NCI-H2081 (cell line): Measurements from ENCODE around the gene CER1.

Experiments used
- DNase-seq, 2 experiments: peaks; one replicate each; lab custom pipeline; 2025; lab: John Stamatoyannopoulos, UW

Gene CER1, protein sequence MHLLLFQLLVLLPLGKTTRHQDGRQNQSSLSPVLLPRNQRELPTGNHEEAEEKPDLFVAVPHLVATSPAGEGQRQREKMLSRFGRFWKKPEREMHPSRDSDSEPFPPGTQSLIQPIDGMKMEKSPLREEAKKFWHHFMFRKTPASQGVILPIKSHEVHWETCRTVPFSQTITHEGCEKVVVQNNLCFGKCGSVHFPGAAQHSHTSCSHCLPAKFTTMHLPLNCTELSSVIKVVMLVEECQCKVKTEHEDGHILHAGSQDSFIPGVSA

DNA sequence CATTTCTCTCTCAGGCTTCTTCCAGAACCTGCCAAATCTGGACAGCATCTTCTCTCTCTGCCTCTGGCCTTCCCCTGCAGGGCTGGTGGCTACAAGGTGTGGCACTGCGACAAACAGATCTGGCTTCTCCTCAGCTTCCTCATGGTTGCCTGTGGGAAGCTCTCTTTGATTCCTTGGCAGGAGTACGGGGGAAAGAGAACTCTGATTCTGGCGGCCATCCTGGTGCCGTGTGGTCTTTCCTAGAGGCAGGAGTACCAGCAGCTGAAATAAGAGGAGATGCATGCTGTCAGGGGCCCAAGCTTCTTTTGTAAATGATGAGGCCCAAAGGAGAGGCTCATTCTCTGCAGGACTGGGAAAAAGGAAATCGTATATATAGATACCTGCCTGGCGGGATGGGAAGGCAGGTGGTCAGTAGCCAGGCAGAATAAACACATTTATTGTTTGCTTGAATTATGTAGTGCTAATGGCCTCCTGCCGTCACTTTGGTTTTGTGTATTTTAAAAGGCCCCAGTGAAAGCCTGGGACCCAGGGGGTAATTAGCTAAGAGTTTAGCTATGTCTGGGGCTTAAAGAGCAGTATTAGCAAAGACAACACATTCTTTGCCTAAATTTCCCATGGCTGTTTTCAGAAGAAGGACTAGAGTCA, at the start of gene CER1:
TSS of gene CER1 (minus strand) at position 343 of the 645 bp plus-strand sequence. CDS start at position 282, 61 bp downstream.
- peak; percentile 84 to 94 for DNase-seq

DNA sequence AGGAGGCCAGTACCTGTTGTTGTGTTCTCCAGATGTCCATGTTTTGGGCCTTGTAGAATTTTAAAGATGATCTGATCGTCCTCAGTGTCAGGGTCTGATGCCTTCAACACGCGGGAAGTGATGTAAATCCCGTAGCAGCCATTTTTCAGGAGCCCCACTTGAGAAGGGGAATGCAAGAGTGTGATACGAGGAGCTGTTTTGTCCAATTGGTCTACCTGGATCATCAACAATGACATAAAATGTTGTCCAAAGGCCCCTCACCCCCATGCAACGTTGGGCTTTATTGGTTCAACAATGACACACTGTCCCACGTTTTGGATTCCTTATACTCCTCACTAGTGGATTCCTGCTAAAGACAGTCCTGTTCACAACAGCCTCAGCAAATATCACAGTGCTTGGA, 48.1 kb upstream of the CER1 start:
- DNase-seq: no peak

DNA sequence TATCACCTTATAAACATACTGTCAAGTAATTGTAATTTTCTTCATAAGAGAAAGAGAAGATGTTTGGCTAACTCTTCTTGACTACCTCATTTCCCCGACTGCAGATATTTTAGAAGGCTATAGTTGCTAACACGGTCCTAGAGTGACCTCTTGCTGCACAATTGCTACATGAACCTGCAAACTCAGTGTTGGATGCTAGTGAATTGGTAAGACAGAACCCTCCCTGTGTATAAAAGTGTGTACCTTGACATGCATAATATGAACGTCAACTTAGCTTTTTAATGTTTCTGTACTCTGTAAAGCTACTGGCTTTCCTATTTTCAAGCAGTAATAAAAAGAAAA, 46.7 kb upstream of the CER1 start:
- DNase-seq: peak in 1 of 2 experiments; percentile 55

DNA sequence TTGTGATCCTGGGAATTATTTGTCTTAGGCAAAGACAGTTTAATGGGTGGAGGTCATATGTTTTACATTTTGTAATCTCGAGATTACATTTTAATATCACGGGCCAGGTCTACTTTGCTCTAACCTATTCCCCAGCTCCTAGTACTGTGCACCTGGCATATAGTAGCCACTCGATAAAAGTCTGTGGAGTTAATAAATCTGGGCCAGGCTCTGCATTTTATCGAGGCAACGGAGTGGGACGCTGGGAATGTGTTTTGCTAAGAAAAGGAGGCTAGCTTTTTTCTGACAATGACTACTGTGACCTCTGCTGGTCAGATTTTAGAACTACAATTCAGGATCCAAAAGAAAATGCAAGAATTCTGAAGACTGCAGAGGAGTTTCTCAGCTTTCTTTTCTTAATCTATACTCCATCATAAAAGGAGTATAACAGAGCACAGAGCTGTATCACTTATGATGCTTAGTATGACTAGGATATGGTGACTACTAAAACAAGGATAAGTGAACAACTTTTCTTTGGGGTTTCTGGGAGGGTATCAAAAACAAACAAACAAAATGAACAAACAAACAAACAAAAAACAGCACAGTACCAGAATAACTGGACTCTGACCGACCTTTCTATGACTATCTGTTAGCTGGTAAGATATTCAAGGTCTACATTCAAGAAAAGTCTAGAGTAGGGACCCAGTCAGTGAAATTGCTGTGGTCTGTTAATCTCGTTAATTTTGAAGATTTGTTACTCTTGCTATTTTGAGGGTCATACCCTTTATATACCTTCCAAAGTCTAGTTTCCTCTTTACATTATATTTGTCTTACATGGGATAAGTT, 46.1 kb upstream of the CER1 start:
- DNase-seq: peak; percentile 76 to 82

DNA sequence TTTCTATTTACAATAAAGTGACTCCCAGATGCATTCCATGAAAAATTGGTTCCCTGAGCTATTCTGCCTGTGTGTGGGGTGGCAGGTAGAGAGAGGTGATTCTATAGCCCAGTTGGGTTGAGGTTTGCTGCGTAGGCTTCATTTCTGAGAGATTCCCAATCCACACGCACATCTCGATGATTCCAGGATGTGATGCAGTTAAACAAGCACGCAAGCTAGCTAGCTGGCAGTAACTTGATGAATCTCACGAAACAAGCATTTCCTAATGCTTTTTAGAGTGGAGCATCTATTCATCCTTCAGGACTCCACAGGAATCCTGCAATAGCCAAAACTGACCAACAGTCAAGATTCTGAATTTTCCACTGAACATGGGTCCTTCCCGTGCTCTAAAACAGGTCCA, 43.8 kb upstream of the CER1 start:
- DNase-seq: no peak

DNA sequence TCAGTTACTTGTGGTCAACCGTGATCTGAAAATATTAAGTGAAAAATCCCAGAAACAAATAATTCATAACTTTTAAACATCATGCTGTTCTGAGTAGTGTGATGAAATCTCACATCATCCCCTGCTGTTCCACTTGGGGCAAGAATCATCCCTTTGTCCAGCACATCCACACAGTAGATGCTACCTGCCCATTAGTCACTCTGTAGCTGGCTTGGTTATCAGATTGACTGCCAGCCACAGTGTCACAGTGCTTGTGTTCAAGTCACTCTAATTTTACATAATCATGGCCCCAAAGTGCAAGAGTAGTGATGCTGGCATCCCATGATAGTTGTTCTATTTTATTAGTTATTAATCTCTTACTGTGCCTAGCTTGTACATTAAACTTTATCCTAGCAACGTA, 39.1 kb upstream of the CER1 start:
- DNase-seq: no peak

DNA sequence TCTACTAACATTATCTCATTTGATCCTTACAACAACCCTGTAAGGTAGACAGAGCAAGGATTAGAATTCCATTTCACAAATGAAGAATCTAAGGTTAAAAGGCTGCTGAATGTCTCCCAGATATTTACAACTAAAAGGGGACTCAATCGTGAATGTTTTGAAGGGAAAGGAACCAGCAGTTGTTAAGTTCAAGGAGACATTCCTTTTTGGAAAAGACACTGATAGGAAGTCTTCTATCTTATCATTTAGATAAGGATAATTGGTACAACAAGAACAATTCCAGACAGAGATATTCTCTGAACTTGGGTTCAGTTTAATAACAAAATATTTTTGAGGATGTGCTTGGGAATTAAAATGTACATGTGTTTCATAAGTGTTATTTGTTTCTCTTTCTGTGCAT, 37.5 kb upstream of the CER1 start:
- DNase-seq: no peak

DNA sequence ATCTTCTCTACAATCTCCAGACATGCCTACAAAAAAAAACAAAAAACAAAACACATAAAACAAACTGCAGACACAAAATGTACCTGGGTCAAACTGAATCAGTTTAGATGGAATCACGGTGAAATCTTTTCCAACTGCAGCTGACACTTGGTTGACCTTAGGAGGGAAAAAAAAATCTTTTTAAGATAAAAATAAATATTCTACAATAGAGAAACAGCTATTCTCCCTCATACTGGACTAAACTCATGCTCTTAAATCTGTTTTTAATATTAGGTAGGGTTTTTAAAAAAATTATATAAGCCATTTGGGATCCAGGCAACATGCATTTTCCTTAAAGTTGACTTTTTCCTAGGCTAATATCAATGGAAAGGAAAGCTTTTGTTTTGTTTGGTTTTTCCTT, 33.8 kb upstream of the CER1 start:
- DNase-seq: no peak

DNA sequence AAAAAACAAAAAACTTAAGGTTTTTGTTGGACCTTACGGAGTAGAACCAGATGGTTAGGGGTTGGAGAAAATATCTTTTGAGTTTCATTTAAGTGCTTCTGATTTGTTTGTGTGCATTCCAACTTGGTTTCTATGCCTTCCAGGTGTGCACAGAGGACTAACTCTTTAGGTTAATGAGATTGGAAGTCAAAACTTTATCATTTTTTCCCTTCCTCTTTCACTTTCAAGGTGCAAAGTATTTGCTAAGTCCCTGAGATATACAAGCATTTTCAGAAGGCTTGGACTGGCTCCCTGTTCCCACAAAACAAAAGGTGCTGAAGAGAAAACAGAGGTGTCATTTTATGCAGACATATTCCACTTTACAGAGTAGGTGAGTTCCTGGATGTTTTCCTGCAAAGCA, 30.3 kb upstream of the CER1 start:
- DNase-seq: no peak

DNA sequence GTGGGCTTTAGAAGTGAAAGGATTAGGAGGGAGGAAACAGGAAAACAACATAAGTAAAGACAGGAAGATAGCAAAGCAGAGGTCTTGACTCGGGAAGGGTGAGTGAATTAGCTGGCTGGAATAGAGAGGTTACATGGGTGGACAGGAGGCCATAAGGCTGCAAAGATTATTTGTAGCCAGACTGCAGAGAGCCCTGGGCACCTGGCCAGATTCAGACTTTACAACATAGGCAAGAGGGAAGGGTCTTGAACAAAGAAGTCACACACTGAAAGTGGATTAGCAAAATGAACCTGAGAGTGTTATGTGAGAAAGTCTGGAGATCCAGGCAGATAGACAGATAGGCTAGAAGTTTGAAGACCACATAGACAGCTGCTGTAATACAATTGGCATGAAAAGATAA, 29.7 kb upstream of the CER1 start:
- no peak for DNase-seq

DNA sequence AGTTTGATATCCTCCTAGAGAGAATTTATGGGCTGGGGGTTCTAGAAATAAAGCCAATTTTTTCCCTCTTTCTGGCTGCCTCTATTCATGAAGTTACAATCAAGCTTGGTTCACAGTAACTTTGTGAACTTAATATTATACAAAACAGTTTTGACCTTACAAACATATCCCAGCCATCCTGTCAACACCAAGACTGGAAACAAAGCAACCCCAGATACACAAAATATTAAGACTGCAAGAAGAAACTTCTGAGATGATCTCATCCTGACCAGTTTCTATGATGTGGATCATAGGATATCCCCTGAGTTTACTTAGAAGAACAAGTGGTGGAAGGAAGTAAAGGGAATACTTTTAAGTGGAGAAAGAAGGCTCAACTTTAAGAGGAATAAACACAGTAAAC, 28.3 kb upstream of the CER1 start:
- DNase-seq: no peak

DNA sequence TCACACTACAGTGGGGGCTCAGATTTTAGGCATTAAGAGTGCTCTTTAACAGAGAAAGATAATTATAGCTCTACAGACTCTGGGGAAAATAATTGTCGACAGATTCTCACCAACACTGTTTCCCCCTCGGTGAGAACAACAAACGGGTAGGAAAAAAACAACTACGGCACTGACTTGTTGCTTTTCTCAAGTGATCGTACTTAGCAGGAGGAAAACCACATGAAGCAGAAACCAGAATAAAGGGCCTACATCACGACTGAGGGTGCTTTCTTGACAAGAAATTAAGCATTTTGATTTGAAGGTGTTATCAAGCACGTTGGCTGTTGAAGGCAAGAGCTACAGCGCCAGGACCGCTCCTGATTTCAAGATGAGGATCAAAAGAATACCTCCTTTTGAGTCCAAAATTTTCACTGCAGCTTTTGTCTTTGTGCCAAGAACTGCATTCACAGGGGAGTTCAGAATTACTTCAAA, 27.2 kb upstream of the CER1 start:
- no peak for DNase-seq

DNA sequence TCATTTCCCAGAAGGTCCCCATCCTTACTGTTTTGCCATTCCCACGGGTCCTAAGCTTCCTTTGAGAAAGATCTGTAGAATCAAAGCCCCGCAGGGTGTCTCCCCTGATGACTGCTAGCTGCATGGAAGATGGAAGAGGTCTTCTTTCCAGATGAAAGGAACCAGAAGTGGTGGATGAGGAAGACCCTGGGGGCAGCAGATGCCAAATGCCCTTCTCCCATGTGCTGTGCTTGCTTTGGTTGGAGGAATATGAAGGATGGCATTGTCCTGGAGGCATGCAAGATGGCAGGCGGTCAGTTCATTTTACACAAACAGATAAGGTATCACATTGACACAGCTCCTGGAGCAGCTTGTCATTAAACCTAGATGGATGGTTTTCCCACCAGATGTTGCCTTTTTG, 25.8 kb upstream of the CER1 start:
- DNase-seq: no peak

DNA sequence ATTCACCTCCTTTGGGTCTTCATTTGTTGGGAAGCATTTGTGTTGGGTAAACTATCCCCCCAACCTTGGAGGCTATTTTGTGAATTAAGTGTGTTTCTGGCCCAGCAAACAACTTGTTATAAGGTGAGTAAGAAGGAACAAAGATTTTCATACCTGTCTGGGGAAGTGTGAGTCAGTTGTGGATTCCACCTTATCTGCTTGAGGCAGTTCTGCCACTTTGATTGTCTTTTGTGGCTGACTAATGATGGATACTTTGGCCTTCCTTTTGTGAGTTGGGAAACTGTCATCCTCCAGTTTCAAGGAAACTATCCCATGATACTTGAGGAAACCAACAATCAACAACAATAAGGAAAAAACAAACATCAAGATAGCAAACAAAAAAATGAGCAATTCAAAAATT, 24.6 kb upstream of the CER1 start:
- no peak for DNase-seq

DNA sequence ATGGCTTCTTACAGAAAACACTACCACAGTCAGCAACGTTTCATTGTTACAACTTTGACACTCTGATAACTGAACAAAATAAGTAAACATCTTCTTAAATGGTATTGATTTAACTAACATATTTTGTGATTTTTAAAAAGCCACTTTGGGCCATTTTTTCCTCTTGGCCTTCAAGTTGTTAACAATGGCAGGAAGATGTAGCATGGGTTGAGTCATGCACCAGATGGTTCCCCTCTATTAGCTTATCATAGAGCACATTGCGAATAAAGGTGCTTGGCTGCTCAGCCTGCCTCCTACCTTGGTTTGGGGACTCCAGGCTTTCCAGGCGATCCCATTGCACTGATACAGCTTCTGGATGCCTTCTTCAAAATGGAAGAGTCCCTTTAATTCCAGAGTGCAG, 24.1 kb upstream of the CER1 start:
- no peak for DNase-seq

DNA sequence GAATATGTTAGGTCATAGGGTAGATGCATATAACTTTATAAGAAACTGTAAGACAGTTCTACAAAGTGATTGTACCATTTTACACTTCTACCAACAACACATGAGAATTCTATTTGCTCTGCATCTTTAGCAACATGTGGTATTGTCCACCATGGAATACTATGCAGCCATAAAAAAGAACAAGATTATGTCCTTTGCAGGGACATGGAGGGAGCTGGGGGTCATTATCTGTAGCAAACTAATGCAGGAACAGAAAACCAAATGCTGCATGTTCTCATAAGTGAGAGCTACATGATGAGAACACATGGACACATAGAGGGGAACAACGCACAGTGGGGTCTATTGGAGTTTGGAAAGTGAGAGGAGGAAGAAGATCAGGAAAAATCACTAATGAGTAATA, 22.2 kb upstream of the CER1 start:
- no peak for DNase-seq

DNA sequence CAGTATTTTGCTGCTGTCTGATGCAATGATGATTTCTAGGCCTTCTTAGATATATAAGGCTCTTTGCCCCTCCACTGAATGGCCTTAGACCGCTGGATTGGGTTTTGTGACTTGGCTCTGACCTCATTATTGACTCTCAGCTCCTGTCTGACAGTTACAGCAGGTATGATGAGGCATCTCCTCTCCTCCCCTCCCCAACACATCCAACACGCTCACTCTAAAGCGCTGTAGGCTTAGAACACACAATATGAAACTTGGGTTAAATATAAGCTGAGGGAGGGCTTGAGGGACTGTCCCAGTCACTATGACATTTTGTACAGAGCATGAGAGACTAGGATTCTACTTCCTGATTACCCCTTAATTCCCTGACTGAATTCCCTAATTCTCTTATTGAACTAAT, 18.8 kb upstream of the CER1 start:
- no peak for DNase-seq

DNA sequence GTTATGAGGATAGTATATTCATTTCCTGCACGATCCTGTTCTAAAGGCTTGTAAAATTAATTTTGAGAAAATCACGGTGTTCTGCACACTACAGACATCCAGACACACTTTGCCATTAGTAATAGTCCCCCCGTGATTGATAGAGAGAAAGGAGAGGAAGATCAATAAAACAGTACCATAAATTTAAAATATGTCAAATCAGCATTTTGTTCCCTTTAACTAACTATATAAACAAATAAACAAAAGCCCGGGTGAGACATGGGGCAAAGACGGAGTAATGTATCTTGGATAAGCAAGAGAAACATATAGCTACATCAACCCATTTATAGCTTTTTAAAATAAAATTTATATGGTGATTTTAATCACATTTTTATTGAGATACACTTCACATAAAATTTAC, 10.6 kb upstream of the CER1 start:
- no peak for DNase-seq

DNA sequence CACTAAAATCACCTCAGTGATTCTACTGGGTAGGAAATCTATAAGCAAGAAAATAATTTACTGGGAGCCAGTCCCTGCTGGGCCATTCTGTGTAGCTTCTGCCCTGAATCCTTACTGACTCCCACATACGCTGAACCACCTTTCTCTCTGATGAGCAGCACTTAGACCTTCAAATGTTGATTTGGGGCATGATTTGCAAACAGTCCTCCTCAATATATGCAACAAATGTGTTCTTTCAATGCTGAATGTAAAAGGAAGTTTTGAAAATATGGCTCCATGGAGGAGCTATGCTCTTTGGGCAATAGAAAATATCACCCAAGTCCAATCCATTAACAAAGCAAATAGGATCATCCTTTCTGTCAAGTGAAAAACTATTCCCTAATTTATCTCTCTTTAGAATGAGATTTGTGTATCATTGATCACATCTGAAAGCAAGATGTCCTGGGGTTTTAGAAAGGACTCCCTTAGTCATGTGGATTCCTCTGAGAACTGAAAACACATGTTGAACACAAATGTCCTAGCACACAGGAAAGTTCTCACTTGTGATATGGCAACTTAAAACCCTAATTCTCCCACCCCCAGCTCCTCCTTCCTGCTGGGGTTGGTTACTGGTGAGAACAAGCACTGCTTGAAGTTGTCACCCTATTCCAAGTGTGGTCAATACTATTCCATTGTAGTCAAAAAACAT, 8.9 kb upstream of the CER1 start:
- no peak for DNase-seq

DNA sequence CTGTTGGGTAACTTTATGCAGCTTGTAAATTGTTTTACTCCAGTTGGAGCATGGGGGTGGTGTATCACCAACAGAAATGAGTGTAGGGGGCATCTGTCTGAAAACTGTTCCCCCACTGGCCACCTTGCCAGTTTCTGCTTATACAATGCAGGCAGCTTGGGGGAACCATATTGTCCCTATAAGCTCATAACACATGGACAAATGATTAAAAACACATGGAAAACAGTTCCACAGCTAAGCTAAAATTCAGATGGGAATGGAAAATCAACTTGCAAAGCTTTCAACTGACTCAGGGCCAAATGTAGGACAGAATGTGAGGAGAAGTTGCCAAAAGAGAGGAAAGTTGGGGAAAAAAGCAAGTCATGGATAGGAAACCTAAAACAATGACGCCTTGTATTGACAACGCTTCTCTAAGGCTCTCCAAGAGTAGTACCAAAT, 7.9 kb upstream of the CER1 start:
- DNase-seq: no peak

DNA sequence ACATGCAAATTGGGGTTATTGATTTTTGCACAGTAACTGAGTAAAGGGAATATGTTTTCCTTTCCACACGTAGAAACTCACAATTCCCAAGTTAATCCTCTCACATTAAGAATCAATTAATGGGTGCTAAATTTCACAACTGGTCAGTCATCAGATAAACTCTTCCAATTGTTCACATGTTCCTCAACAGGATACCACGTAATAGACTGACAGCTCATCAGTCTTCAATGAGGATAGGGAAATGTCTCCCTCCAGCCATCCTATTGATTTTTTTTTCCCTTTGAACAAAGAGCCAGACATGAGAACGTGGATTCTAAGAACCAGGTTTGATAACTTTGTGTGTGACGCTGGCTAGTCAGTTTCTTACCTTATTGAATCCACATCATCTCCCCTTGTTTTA, 768 bp upstream of the CER1 start:
- DNase-seq: no peak

DNA sequence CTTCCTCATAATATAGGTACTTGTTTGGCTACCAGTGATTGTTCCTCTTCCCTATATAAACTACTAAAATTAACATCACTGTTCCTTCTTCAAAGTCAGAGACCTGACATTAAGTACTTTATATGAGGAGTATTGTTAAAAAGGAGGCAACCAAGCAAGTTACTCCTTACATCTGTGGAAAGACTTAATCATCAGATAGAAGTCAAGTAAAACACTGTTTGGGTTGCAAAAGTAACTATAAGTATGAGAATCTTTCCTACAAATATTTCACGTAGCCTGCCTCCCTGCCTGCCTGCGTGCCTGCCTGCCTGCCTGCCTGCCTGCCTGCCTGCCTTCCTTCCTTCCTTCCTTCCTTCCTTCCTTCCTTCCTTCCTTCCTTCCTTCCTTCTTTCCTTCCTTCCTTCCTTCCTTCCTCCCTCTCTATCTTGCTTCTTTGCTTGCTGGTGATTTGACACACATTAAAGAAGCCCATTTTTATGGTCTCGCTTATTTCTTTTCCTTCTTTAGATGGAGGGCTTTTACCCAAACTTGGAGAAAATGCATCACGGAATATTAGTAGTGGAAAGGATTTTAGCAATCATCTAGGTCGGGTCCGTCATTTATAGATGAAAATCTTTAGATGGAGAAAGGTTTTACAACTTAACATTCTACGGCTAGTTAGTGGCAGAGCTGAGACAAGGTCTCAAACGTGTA, 3.2 kb downstream of the CER1 start:
- no peak for DNase-seq
